T-helper 9 cell (primary cell): ENCODE measurements around the gene FXYD2.
A peak's percentile ranks its signal among the peaks of the same experiment; 100 is the strongest.

Experiments
- DNase-seq: peaks from one replicate; pipeline ENCODE4 v3.0.0-alpha.2; 2020

Gene FXYD2

DNA sequence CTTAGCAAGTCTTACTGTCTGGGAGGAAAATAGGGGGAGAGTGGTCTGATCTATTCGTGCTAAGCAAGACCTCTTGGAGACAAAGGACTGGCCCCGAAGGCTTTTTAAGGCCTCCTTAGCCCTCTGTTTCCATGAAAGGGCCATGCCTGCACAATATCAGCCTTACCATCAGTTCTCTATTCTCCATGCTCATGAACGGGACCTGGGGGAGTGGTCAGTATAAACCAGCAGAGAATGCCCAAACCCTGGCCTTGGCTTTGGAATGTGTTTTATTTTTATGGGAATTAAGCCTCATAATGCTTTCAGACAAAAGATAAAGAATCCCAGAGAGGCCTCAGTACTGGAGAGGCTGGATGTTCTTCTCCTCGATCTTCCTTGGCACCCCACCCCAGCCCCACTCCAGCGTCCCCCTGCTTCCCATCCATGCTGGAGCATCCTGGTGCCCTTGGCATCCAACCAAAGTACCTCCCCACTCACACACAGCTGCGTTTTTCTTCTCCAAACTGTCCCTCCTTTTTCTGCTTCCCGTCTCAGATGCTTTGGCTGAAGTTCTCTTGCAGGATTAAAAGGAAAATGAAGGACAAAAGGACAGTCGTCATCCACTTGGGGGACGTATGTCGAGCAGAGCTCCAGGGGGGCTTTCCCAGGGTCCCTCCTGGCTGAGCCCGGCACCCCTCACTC lies 33.3 kb upstream of the FXYD2 start:
- DNase-seq, result no peak

DNA sequence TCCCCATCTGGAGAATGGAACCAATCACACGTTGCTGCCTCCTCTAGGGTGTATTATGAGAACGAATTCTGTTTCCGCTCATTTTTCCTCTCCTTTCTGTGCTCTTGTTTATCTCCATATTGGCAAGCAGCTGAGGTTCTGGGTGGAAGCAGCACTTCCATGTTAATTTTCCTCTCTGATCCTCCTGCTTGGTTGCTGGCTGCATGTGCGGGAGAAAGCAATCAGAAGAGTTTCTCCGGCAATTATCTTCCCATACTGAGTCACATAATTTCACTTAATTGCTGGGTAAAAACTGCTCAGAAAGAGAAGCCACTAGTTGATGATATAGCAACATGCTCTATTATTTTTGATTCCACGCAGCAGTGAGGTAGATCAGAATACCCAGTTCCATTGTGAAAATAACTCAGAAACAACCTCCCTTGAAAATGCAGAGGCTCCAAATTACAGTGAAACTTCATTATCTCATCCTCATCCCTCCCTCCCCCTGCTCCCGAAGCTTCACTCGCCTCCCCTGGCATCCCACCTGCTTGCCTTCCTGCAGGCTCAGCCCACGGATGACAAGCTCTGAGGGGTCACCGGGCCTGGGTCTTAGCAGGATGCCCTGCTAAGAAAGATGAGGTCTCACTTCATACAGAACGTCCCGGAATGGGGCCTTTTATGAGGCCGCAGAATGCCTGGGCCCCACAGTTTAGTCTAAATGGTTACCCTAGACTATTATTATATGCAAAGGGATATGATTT lies 31.5 kb upstream of the FXYD2 start:
- no peak for DNase-seq

DNA sequence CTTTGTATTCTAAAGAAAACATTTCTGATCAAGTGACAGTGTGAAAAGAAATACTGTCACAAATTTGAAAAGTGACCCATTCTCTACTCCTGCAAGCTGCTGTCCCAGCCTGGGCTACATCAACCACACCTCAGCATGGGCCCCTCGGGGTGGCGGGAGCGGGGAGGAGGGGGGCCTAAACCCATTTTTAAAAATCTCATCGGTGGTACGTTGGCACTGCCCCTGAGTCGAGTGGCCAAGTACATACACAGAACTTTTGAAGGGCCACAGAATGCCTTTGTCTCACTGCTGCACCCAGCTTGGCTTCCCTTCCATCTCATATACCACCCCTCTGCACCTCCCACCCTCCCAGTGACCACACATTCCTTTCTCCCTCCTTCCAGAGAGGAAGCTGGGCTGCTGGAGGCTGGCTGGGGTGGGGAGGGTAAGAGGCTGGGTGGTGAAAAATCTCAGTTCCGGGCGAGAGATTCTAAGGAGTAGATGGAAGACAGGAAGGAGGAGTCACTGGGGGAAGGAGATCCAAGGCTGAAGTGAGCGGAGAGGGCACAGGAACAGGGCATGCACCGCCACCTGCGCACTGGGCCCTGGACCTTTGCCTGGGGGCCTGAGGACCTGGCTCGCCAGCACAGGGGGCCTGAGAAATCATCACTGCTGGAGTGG lies 30.8 kb upstream of the FXYD2 start:
- no peak for DNase-seq

- no peak for DNase-seq
These were observed 27.8 kb upstream of the FXYD2 start for GRCh38 chr11:117852309-117852708.

DNA sequence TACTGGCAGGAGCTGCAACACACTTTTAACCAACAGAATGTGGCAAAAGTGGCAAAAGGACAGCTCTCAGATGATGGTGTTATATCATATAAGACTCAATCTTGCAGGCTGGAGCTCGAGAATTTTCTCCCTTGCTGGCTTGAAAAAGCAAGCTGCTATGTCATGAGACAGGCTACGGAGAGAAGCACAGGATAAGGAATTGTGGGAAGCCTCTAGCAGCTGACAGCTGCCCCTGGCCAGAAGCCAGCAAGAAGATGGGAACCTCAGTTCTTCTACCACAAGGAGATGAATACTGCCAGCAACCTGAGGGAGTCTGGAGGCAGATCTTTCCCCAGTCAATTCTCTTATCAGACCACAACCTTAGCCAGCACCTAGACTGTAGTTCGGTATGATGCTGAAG lies 27.3 kb upstream of the FXYD2 start:
- no peak for DNase-seq

GRCh38 chr11:117851106-117851505 lies 26.6 kb upstream of the FXYD2 start:
- DNase-seq, result no peak

DNA sequence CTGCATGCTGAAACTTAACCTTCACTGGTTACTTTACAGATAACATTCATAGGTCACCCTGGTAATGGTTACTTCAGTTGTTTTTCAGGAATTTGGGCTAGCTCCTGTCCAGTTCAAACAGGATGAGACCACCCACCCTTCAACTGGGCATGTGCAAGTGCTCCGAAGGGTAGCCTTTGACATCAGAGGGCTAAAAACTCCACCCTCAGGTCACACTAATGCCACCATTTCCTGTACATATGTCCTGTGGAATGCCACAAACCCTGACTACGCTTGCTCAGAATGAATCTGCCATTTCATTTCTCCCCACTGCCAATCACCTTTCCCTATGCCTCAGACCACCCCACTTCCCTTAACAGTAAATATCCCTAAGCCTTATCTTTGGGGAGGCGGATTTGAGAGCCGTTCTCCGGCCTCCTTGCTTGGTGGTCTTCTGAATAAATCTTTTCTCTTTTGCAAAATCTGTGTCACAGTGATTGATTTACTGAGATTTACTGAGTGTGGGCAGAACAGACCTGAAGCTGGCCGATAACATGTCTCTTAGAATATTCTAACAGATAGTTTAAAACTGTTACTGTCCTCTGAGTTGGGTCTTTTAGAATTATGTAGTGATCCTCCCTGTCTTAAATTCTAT lies 25.4 kb upstream of the FXYD2 start:
- DNase-seq, result no peak

DNA sequence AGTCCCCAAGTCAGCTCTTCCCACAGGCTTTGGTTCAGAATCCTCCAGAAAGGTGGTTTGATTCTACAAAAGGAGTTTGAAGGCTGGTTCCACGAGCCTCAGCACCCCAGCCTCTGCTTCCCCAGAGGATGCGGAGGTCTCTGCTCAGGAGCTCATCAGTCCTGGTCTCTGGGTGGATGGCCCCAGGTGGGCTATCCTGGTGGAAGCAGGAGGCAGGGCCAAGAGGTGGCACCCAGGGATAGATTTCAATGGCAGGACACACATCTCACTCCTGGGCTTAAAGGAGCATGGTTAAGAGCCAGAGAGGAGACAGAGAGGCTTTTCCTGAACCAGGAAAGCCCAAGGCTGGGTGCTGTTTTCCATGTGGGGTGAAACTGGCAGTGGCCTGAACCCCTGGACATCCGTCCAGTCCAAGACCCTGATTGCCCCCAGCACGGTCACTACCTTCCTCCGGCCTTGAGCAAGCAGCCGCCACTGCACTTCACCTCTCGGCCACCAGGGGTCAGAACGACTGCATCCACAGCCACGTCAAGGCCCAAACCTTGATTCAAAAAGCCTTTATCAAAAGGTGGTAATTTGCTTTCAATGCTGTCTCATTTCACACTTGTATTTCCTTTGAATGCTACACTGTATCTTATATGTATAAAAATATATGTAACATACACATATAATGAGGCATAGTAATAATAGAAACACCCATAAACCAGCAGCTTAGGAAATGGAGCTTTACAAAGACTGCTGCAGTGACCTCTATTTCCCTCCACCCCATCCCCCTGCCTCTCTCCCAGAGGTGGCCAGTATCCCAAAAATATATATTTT lies 19.3 kb upstream of the FXYD2 start:
- DNase-seq, result peak; percentile 84

DNA sequence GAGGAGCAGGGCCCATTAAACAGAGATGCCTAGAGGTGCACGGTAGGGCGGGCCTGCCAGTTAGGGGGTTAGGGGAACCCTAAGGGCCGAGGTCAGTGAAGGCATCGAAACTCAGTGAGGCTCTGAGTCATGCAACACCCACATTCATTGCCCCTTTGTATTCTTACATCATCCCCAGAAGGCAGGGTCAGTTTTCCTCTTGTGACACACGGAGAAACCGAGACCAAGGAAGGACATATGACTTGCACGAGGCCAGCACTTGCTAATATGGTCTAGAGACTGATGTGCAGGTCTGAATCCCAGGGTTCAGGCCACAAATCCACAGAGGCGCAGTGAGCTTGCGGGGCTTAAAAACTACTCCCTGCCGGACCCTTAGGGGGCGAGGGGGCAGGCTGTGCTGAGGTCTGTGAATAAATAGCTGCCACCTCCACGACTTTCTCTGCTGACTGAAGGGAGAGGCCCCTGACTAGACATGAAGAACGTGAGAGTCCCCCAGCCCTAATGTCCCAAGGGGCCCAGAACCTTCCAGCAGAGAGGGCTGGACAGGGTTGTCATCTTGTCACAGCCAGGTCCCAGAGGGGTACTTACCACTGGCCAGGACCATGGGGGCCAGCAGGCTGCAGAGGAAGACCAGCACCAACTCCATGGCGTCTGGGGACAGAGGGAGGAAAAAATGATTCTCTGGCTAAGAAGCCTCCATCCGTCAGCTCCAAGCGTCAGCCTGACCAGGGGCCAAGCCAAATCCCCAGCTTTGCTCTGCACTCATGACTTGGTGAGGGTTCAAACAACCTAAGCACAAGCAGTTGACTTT lies 17.8 kb upstream of the FXYD2 start:
- DNase-seq, result no peak

GRCh38 chr11:117841551-117842031 lies 17.0 kb upstream of the FXYD2 start:
- no peak for DNase-seq

DNA sequence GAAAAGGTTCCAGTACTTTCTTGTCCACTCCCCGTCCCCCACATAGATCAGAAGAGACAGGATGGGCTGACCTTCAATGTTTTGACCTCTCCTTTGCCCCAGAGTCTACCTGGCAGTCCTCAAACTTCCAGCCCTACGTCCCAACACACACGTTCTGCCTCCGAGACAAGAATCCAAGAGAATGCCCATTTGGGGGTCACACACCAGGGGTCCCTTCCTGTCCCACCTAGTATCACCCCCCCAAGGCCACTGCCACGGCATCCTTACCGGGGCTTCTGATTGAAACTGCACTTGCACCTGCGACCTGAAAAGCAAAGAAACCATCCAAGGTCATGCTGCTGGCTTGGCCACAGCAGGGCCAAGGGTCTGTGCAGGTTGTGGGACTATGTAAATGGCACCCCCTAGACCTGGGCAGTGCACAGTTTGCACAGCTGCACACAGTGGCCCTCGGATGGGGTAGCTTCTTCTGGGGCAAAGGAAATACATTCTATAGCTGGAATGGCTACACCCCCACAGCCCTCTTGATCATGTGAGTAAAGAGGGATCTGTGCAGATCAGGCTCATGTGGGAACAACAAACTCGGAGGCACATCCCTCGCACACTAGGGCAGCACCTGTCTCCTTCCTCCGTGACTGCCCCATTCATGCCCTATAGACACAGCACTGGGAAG lies 16.5 kb upstream of the FXYD2 start:
- DNase-seq, result no peak

DNA sequence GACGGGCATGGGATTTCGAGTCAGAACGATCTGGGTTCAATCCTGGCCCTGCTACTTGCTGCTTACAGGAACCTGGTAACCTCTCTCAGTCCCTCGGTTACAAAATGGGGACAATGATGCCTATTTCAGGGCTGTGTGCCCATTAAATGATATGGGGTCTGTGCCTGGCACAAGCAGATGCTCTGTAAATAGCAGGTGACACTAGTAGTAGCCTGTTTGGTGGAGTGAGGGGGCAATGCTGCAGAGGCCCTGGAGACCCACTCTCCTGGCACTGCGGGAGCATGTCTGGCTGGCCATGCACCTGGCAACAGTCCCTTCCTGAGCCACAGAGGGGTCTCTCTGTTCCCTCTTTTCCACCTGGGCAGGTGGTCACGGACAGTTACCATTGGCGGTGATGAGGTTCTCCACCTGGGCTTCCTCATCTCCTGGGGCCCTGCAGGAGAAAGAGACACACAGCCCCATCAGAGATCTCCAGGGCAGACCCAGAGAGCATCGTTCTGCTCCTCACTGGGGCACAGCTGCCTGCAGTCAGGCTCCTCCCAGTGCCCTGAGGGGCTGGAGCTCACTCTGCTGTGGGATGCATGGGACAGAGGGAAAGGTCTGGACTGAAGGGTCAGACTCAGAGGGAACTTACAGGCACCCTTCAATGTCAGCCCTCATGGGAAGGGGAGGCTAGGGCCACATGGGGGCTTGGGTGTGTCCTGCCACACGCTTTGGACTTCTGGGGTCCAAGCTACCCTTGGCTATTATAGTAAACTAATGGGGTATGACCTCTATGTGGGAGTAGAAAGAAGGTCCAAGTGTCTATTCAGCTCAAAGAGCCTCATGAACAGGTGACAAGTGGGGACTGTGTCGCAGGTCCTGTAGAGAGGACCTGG lies 15.6 kb upstream of the FXYD2 start:
- no peak for DNase-seq

DNA sequence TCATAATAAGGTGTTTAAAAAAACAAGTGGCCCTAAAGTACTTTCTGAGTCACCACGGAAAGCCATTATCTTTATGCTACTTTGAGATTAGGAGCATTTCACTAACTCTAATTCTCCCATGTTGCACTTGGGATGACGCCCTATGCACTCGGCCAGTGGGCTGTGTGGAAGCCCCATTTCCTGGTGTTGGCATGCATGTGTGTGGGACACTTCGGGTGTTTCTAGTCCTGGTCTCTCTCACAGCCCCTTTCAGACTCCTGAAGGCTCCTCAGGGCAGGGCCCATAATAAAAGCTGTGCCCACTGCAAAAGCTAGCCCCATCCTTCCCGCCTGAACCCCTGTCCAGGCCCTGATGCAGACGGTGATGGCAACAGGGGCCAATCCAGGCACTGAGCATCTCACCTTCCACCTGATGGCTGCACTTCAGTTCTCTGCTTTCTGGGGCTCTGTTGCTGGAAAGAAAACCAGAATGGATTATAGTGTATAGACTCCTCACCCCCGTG lies 14.9 kb upstream of the FXYD2 start:
- DNase-seq, result no peak

- no peak for DNase-seq
These were observed 14.4 kb upstream of the FXYD2 start for GRCh38 chr11:117838901-117839300.

GRCh38 chr11:117837791-117838190 lies 13.2 kb upstream of the FXYD2 start:
- DNase-seq, result no peak

GRCh38 chr11:117837070-117837776 lies 12.7 kb upstream of the FXYD2 start:
- no peak for DNase-seq

DNA sequence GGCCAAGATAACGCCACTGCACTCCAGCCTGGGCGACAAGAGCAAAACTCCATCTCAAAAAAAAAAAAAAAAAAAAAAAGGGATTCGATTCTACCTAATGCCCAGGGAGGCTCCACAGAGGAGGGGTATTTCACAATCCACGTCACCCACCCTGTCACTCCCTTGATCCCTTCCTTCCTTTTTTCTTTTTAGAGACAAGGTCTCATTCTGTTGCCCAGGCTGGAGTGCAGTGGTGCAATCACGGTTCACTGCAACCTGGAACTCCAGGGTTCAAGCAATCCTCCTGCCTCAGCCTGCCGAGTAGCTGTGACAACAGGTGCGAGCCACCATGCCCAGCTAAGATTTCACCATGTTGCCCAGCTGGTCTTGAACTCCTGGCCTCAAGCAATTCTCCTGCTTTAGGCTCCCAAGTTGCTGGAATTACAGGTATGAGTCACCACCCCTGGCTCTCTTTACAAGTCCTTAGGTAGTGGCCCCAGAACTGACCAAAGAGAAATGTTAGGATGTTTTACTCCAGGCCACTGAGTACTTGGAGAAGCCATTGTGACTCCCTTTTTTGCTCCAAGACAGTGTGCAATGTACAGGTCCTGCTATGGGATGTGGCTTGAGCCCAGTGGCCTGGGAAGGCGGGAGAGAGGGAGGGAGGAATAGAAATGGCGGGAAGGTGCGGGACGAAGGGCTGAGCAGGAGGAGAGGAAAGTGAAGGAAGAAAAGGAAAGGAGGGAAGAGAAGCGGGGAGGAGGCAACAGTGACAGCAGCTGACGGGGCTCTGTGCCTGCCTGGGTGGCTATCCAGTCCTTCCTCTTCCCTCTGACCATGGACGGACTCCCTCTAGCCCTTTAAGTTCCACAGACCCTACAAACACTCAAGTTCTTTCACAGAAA lies 11.8 kb upstream of the FXYD2 start:
- no peak for DNase-seq

- no peak for DNase-seq
These were observed 11.0 kb upstream of the FXYD2 start for GRCh38 chr11:117835576-117835975.
